Fibroblast of villous mesenchyme (primary cell): Measurements from ENCODE around the gene MGMT. TPM values are rescaled to one million over a fixed set of nuclear protein-coding genes. Genes with fewer than 3 reads are reported as not detected.

Experiments used
- DNase-seq: peaks from one replicate; pipeline ENCODE4 v3.0.0-alpha.2; 2010; ENCODE audit warnings: low read depth
- H3K4me3 ChIP-seq: 2 replicates; pipeline ENCODE4 v1.5.1; 2011; ENCODE audit warnings: low read depth, mild to moderate bottlenecking, low read length
- total RNA-seq: library from RNA; depleted of rRNA; stranded (reverse); fragments of >200 nt; gene quantifications from 2 replicates; pipeline ENCODE4 v1.2.3, GENCODE V29; 2012
- TF ChIP-seq, protein P1 (sequence below): IDR thresholded peaks from 2 replicates; pipeline ENCODE4 v1.5.1; 2012; ENCODE audit warnings: low read depth, mild to moderate bottlenecking, low read length; ENCODE audit not compliant: insufficient read depth

The MGMT gene
- total RNA-seq, 1 donor = 10.4 TPM

DNA sequence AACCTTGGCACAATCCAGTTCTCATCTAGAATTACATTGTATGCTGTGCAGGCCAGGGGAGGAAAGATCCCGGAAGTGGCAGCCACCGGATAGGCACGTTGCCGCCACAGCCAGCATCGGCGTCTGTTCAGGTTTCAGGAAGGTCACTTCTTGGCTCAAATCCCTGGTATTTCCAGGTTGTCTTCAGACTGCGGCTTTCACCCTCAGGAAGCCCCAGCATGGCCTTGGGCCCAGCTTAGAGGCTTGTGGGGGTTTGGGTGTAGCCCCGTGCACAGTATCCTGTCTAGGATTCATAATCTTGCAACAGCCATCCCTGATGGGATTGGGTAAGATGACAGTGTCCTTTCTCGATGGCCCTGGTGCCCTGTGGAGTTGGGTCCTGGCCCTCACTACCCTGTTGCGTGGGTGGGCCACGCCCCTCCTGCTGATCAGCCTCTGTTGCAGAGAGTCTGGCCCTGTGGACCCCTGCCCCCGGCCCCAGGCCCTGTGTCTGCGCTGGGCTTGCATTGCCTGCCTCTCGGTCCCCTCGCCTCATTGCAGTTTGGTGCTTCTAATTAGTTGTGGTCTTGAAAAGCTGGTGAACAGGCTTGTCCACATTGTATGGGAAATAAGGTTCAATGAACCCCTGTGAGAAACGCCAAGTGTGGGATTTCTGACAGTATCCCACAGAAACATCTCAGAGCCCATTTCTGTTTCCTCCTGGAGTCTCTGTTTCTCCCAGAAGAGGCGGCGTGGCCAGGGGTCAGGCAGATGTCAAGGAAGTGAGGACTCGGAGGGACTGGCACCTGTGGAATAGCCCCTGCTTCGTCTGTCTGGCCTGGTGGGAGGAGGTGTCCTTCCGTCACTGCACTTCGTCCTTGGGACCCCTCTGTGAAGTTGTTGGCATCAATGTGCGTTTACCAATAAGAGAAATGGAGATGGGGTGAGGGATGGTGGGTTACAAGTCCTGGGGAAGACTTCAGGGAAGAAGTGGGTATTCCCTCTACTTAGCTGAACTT is 77.5 kb downstream of the MGMT start:
- TF ChIP-seq, protein P1, sequence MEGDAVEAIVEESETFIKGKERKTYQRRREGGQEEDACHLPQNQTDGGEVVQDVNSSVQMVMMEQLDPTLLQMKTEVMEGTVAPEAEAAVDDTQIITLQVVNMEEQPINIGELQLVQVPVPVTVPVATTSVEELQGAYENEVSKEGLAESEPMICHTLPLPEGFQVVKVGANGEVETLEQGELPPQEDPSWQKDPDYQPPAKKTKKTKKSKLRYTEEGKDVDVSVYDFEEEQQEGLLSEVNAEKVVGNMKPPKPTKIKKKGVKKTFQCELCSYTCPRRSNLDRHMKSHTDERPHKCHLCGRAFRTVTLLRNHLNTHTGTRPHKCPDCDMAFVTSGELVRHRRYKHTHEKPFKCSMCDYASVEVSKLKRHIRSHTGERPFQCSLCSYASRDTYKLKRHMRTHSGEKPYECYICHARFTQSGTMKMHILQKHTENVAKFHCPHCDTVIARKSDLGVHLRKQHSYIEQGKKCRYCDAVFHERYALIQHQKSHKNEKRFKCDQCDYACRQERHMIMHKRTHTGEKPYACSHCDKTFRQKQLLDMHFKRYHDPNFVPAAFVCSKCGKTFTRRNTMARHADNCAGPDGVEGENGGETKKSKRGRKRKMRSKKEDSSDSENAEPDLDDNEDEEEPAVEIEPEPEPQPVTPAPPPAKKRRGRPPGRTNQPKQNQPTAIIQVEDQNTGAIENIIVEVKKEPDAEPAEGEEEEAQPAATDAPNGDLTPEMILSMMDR = no peak
- DNase-seq = no peak
- no peak overlapping the region for H3K4me3 ChIP-seq

DNA sequence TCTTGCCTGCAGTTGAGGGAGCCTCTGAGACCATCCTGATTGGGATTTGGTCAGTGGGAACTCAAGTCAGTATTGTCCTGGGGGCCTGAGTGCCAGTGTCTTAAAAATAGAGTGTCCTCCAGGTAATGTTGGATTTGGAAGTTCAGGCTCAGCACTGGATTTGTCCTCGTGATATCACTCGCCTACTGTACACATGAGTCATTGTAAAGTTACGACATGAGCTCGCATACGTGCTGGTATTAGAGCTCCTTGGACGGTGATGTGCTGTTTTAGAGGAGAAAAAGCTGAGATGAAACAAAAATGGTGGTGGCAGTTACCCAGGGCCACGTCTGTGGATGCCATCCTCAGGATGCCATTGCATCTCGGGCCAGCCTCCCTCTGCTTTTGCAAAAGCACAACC is 78.2 kb downstream of the MGMT start:
- DNase-seq = peak; percentile 2
- TF ChIP-seq, protein P1 = no peak
- H3K4me3 ChIP-seq = no peak overlapping the region

DNA sequence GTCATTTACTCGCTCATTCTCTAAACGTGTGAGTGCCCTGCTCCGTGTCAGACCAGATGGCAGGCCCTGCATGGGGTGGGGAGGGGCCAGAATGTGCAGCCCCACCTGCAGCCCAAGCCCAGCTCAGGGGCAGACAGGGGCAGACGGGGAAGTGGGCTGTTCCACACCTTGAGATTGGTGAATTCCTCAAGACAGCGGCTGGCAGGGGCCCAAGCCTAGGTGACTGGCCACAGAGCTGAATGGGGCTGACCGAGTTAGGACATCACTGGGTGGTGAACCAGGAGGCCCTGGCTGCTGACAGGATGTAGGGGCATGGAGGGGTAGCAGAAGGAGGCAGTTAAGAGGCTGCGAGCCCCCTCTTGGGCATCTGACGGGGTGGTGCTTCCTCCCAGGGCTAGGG is 79.1 kb downstream of the MGMT start:
- no peak for DNase-seq
- no peak overlapping the region for H3K4me3 ChIP-seq
- TF ChIP-seq, protein P1 = no peak

DNA sequence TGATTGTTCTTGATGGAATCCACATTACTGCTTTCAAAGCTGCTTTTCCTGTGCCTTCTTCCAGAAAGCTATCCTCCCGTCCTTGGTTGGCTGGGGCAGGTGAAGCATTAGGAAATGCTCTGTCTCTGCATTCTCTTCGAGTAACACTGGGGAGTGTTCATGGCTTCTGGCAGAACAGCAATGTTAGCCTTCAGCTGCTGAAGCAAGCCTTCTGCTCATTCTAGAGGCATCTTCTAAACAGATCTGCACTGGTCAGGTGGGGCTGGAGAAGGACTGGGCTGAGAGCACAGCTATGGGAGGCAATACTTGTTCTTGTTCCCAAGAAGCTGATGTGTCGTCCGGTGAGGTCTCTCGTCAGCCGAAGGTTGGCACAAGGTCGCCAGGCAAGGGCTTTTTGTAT is 80.6 kb downstream of the MGMT start:
- no peak overlapping the region for H3K4me3 ChIP-seq
- DNase-seq = no peak
- TF ChIP-seq, protein P1 = no peak

DNA sequence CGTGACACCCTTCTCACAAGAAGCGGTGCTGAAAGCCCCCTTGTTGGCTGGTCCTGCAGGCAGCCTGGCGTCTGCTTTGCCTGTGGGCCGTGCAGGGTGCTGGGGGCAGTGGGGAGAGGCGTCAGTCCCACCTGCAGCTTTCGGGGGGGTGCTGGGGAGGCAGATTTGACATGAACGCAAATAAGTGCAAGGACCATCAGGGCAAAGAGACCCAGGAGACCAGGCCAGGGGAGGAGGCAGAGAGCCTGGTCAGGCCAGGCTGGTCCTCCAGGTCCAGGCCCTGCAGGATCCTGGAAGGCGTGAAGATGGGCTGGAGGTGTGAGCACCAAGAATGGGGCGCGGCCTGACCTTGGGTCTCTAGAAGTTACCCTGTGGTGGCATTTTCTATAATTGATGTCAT is 81.6 kb downstream of the MGMT start:
- TF ChIP-seq, protein P1 = no peak
- no peak overlapping the region for H3K4me3 ChIP-seq
- DNase-seq = no peak

DNA sequence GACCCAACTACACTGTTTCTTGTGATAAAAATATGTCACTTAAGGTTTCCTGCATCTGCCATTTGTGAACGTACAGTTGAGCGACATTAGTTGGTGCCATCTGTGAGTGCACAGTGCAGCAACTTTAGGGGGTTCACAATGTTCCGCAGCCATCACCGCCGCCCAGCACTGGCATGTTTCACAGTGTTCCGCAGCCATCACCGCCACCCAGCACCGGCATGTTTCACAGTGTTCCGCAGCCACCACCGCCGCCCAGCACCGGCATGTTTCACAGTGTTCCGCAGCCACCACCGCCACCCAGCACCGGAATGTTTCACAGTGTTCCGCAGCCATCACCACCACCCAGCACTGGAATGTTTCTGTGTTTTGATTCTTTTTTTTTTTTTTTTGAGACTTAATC is 83.0 kb downstream of the MGMT start:
- H3K4me3 ChIP-seq = no peak overlapping the region
- DNase-seq = no peak
- TF ChIP-seq, protein P1 = no peak
